Fibroblast of the aortic adventitia (primary cell): Measurements from ENCODE around the gene ITGAE. TPM values are rescaled to one million over a fixed set of nuclear protein-coding genes. Genes with fewer than 3 reads are reported as not detected.
"Not testable (repeated sequence)": the region's sequence is repeated elsewhere in the genome, so short reads cannot be mapped to it uniquely, and the experiment has no call there.

Source experiments
- DNase-seq: peaks from one replicate; pipeline ENCODE4 v3.0.0-alpha.2; 2010; ENCODE audit warnings: low read depth
- H3K4me3 ChIP-seq: 2 replicates; pipeline ENCODE4 v1.5.1; 2011; ENCODE audit warnings: low read depth, mild to moderate bottlenecking, control low read depth, low read length, moderate library complexity
- CTCF ChIP-seq: IDR thresholded peaks from 2 replicates; pipeline ENCODE4 v1.5.1; 2011; ENCODE audit warnings: mild to moderate bottlenecking, low read length, control low read depth, inconsistent platforms; ENCODE audit not compliant: insufficient read depth
- total RNA-seq: library from RNA; depleted of rRNA; stranded (reverse); fragments of >200 nt; gene quantifications from 2 replicates; pipeline ENCODE4 v1.2.3, GENCODE V29; 2012; ENCODE audit warnings: low replicate concordance

Gene ITGAE
- total RNA-seq, 1 donor, result 37.4 TPM

- DNase-seq, result peak; percentile 49
- no peak overlapping the region for H3K4me3 ChIP-seq
Measured at GRCh38 chr17:3730881-3731429, 70.0 kb downstream of the ITGAE start.

GRCh38 chr17:3729881-3730280, 71.1 kb downstream of the ITGAE start:
- no peak for DNase-seq
- no peak overlapping the region for H3K4me3 ChIP-seq
- no peak for TF ChIP-seq CTCF

More at GRCh38 chr17:3730881-3731429, 70.0 kb downstream of the ITGAE start:
- no peak for TF ChIP-seq CTCF

- not testable (repeated sequence) for H3K4me3 ChIP-seq, DNase-seq
Measured at GRCh38 chr17:3728099-3728498, 72.9 kb downstream of the ITGAE start.

- H3K4me3 ChIP-seq, result no peak overlapping the region
- DNase-seq, result no peak
- TF ChIP-seq CTCF, result no peak
Measured at GRCh38 chr17:3727041-3727440, 73.9 kb downstream of the ITGAE start.

GRCh38 chr17:3724378-3725077, 76.5 kb downstream of the ITGAE start:
- TF ChIP-seq CTCF, result no peak
- peak overlapping the region; percentile 88 for H3K4me3 ChIP-seq
- no peak for DNase-seq

GRCh38 chr17:3723556-3724377, 77.2 kb downstream of the ITGAE start, which contains the start of gene HASPIN:
TSS of gene HASPIN (plus strand) at chr17:3723903. CDS start at chr17:3723936, 33 bp downstream.
- H3K4me3 ChIP-seq, result peak within 1 kb of the TSS; percentile 88
- peak; percentile 60 for TF ChIP-seq CTCF
- DNase-seq, result peak; percentile 86

GRCh38 chr17:3723188-3723555, 77.8 kb downstream of the ITGAE start:
- DNase-seq, result no peak
- no peak for TF ChIP-seq CTCF
- H3K4me3 ChIP-seq, result peak overlapping the region; percentile 88
